DMS79 treated with DMSO at 0.1 percent for 48 hours (cell line): ENCODE results near the gene ENTR1.

Experiments used
- DNase-seq: peaks from one replicate; lab custom pipeline; 2025; lab: John Stamatoyannopoulos, UW

The ENTR1 gene

GRCh38 chr9:136361047-136361753, 49.2 kb downstream of the ENTR1 start:
- no peak for DNase-seq

- no peak for DNase-seq
Measured at GRCh38 chr9:136359774-136360718, 50.4 kb downstream of the ENTR1 start.

- DNase-seq, result no peak
Measured at GRCh38 chr9:136358888-136359287, 51.5 kb downstream of the ENTR1 start.

GRCh38 chr9:136358016-136358415, 52.4 kb downstream of the ENTR1 start:
- no peak for DNase-seq

GRCh38 chr9:136357202-136357725, 53.1 kb downstream of the ENTR1 start:
- DNase-seq, result no peak

- DNase-seq, result no peak
Measured at GRCh38 chr9:136355616-136356557, 54.5 kb downstream of the ENTR1 start.

- DNase-seq, result no peak
Measured at GRCh38 chr9:136354592-136355085, 55.8 kb downstream of the ENTR1 start.

- DNase-seq, result no peak
Measured at GRCh38 chr9:136353757-136354488, 56.5 kb downstream of the ENTR1 start.

- DNase-seq, result no peak
Measured at GRCh38 chr9:136353088-136353487, 57.3 kb downstream of the ENTR1 start.

- DNase-seq, result peak; percentile 59
Measured at GRCh38 chr9:136352682-136353081, 57.7 kb downstream of the ENTR1 start.
